GM10266 (cell line): ENCODE data around the gene ZNF263.

ENCODE experiments used
- DNase-seq: peaks from one replicate; pipeline ENCODE4 v3.0.0; 2012; ENCODE audit errors: extremely low spot score
- CTCF ChIP-seq: IDR thresholded peaks from 2 replicates; pipeline ENCODE4 v1.5.1; 2012; ENCODE audit warnings: mild to moderate bottlenecking, low read depth; ENCODE audit not compliant: control insufficient read depth, insufficient read depth; ENCODE audit errors: missing control alignments

ZNF263 gene

GRCh38 chr16:3282730-3283542, at the start of gene ZNF263:
Gene ZNF263 (plus strand): TSS chr16:3283491. CDS start chr16:3283819, 328 bp downstream.
- no peak for TF ChIP-seq CTCF
- DNase-seq: peak; percentile 98

GRCh38 chr16:3234543-3234856, 48.8 kb upstream of the ZNF263 start:
- no peak for DNase-seq
- TF ChIP-seq CTCF: no peak

GRCh38 chr16:3234857-3235561, 48.3 kb upstream of the ZNF263 start, which contains the start of gene ZNF200:
Gene ZNF200 (minus strand): TSS chr16:3235158. CDS start chr16:3233755, 1,403 bp downstream.
- peak; percentile 97 for DNase-seq
- TF ChIP-seq CTCF: no peak

GRCh38 chr16:3235856-3236669, 47.2 kb upstream of the ZNF263 start:
- TF ChIP-seq CTCF: no peak
- no peak for DNase-seq

- TF ChIP-seq CTCF: no peak
- DNase-seq: no peak
Measured at GRCh38 chr16:3241761-3242160, 41.5 kb upstream of the ZNF263 start.

GRCh38 chr16:3242709-3243108, 40.6 kb upstream of the ZNF263 start:
- no peak for DNase-seq
- TF ChIP-seq CTCF: no peak
